RKO (cell line): ENCODE results near the gene CACNA1E.
"Not testable (repeated sequence)": the region's sequence is repeated elsewhere in the genome, so short reads cannot be mapped to it uniquely, and the experiment has no call there.

ENCODE experiments used
- DNase-seq: peaks from one replicate; pipeline ENCODE4 v3.0.0-alpha.2; 2016; ENCODE audit warnings: low spot score

Gene CACNA1E

DNA sequence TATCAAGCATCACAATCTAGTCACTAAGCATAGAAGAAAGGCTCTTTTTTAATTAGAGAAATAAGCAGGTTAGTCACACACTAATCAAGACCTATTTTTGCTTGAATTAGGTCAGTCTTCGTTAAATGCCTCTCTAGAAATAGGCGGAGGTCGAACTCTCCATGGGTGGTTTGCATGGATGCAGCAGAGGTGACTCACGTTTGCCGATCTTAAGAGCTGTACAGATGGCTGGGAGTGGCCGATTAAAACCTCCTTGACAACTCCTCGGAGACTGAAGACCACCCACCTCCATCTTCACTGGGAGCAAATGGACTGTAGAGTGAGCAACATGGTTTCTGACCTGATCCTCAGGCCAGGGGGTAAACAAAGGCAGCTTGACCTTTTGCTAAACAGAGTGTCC, 328.9 kb downstream of the CACNA1E start:
- no peak for DNase-seq

DNA sequence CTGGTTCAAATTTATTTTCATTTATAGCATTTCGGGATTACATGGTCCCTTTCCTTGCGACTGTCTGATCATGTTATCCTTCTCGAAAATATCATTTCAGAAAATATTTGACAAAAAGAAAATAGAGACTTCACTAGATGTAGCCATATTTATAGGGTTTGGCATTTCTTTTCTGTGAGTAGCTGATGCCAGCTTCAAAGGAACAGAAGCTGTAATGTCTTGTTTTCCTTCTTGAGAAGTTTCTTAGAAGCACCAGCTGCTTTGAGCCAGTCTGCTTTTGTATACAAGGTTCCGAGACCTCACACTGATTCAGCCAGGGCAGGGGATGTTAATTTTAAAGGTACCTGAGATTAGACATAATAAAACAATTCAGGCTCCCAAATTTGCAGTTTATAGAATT, 329.9 kb downstream of the CACNA1E start:
- DNase-seq = no peak

DNA sequence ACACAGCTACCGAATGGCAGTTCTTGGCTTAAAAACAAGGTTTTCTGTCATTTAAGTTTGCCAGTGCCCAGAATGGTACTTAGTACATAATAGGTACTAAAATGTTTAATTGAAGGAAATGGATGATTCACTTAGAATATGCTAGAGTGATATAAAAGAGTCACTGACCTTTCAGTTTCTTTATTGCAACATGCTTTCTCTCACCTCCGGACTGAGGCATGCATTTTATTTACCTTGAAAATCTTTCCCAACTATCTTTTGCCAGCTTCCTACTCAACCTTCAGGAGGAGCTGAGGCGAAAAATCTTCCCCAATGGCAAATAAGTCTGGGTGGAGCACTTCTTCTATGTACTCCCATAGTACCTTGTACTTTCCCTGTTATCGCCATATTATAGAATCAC, 333.3 kb downstream of the CACNA1E start:
- DNase-seq = no peak

DNA sequence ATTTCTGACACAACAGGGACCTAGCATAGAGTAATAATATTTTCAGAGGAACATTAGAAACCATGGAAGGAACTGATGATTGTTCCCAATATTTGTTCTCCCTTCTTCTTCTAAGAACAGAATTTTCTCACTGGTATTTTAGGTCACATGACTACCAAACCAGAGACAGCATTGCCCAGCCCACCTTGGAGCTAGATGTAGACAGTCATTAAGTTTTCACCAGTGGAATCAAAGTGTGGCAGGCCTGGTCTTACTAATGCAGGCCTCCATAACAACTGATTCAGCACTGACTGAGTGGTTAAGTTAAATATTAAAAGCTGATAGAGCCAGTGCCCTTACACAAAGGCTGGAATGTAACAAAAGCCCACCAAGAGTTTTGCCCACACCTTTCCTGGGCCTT, 333.8 kb downstream of the CACNA1E start:
- DNase-seq = no peak

DNA sequence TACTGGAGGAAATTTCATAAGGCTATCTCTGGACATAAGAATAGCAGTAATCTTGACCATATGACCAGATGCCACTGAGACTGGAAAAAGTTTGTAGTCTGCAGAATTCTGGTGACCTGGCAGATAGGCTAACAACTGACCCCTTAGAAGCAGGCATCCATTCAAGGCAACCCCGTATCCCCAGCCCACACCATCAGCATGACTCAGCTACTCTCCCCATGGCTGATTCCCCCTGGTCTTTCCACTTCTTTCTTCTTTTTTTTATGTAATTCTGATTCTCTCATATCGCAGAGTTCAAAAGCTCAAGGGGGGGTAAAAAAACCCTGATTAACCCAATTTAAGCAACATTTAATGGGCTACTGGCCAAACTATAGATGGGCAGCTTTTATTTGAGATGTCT, 335.1 kb downstream of the CACNA1E start:
- no peak for DNase-seq

DNA sequence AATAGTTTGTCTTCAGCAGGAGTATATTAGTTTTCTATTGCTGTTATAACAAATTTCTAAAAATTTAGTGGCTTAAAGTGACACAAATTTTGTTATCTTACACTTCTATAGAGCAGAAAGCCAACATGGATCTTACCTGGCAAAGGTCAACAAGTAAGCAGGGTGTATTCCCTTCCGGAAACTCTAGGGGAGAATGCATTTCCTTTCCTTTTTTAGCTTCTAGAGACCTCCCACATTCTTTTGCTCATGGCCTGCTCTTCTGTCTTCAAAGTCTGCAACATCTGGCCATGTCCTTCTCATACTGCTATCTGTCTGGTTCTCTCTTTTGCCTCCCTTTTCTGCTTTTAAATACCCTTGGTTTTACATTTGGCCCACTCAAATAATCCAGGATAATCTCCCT, 335.6 kb downstream of the CACNA1E start:
- no peak for DNase-seq

DNA sequence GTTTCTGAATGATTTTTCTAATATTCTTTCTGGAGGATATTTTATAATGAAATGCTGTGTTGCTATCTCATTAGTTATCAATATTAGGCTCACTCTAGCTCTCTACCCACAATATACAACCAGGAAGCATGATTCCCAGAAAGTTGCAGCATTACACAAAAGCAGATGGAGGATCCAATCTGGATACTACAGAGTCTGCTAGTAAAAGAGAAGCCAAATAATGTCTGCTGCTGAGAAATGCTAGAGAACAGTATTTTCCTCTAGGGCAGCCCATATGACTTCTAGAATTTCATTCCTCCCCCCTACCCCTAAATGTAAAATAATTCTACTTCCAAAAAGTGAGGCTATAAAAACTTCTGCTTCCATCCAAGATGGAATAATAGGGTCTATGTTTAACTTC, 338.4 kb downstream of the CACNA1E start:
- DNase-seq = no peak

DNA sequence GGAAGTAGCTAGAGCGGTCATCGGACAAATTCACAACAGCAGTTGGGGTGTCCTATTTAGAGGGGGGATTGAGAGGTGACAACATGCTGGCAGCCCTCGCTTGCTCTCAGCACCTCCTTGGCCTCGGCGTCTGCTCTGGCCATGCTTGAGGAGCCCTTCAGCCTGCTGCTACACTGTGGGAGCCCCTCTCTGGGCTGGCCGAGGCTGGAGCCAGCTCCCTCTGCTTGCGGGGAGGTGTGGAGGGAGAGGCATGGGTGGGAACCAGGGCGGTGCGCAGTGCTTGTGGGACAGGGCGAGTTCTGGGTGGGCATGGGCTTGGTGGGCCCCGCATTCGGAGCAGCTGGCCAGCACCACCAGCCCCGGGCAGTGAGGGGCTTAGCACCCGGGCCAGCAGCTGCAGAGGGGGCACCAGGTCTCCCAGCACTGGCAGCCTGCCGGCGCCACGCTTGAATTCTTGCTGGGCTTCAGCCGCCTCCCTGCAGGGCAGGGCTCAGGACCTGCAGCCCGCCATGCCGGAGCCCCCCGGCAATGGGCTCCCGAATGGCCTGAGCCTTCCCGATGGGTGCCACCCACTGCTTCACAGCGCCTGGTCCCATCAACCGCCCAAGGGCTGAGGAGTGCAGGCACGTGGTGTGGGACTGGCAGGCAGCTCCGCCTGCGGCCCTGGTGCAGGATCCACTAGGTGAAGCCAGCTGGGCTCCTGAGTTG, 349.0 kb downstream of the CACNA1E start:
- DNase-seq = not testable (repeated sequence)

DNA sequence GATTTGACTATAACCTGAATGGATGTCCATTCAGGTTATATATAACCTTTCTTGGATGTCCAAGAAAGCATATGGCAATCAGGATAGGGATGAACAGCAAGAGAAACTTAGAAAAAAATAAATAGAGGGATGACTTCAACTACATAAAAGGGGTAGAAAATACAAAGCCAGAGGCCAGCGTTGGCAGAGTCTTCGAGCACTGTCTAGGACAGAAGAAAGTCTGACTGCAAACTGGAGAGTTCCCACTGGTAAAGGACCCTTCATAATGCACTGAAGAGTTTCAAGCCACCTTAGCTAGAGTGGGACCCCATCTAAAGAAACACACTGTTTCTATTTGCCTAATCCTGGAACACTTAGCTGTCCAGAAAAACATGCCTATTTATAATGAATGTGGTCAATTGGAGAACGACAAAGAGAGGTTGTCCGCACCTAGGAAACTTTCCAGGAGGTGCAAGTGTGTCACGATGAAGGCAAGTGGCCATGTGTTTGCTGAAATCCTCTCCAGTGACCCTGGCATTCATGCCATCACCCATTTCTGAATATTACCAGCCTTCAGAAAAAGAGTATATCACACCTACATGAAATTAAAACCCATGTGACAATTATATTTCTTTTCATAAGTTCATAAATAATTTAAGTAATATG, 362.8 kb downstream of the CACNA1E start:
- DNase-seq = no peak

DNA sequence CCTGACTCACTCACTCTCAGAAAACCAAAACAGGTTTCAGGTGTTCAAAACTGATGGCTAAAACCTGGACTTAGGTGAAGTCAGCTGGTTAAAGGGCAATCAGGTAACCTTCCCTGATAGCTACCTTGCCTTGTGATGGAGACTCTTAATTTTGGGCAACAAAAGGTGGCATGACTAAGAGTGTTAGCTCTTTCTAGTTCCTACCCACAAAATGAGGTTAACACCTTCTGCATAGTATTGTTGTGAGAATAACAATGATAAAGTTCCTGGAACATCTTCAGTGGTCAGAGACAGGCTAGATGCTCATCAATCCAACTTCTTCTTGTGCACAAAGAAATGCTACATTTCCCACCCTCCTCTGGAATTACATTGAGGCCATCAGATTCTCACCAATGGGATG, 363.4 kb downstream of the CACNA1E start:
- DNase-seq = no peak

DNA sequence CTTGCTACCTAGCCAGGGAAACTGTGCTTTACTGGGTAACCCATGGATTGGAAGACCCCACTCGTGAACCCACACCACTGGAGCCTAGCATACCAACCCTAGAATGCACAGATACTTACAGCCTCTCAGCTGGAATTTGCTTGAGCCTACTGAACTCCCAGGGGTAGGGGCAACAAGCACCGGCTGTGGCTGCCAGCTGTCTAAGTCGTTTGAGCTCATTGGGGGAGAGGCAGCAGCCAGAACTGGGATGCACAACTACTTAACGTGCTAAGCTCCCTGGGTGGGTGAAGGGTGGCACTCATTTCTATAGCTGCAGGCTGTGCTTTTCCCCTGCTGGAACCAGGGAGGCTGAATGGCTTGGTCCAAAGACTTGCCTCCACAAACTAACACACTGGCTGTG, 365.8 kb downstream of the CACNA1E start:
- no peak for DNase-seq

DNA sequence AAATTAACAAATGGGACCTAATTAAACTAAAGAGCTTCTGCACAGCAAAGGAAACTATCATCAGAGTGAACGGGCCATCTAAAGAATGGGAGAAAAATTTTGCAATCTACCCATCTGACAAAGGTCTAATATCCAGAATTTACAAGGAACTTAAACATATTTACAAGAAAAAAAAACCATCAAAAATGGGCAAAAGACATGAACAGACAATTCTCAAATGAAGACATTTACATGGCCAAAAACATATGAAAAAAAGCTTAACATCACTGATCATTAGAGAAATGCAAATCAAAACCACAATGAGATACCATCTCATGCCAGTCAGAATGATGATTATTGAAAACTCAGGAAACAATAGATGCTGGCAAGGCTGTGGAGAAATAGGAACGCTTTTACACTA, 370.9 kb downstream of the CACNA1E start:
- not testable (repeated sequence) for DNase-seq

DNA sequence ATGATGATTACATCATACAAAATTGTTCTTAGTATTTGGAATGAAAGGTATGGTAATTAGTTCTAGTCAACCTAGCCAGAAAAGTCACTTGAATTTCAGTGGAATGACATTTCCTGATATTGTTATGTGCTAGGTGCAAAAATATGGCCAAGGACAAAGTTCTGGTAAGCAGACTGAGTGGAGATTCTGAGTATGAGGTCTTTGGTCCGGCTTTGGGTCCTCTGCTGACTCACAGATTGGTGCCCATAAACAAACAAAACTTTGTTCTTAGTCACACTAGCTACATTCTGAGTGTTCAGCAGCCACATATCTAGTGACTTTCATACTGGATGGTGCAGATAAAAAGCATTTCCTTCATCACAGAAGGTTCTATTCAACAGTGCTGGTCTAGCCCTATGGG, 372.1 kb downstream of the CACNA1E start:
- no peak for DNase-seq
